NCI-H2227 (cell line): ENCODE data around the gene ALK.

Experiments used
- DNase-seq: peaks from one replicate; lab custom pipeline; 2025; ENCODE audit not compliant: unreplicated experiment; lab: John Stamatoyannopoulos, UW

Gene ALK

DNA sequence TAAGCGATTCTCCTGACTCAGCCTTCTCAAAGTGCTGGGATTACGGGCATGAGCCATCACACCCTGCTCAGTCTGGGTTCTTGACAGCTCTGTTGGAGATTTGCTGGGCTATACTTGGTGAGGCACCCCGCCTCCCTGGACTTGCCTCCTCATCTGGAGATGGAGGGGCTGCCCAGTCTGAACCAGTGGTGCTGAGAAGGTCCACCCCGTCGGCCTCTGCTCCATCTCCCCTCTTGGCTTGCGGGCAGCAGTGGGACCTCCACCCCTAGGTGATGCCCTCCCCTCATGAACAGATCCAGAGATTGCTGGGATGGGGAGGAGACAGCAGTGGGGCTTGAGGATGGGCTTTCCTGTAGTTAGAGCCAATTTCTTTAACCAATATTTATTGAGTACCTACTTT, 685.3 kb downstream of the ALK start:
- no peak for DNase-seq

DNA sequence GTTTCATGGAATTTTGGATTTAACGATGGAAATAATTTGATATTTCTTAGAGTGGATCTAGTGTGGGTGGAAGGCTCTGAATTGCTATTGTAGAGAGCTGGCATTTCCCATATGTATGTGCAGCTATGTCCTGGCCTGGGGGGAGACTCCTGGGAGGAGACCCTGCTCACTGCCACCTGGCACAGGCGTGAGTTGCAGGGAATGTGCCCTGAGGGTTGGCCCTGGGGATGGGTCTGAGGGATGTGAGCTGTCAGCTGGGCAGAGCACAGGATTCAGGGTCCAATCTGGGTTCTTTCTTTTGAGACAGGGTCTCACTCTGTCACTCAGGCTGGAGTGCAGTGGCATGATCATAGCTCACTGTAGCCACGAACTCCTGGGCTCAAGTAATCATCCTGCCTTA, 686.0 kb downstream of the ALK start:
- no peak for DNase-seq

DNA sequence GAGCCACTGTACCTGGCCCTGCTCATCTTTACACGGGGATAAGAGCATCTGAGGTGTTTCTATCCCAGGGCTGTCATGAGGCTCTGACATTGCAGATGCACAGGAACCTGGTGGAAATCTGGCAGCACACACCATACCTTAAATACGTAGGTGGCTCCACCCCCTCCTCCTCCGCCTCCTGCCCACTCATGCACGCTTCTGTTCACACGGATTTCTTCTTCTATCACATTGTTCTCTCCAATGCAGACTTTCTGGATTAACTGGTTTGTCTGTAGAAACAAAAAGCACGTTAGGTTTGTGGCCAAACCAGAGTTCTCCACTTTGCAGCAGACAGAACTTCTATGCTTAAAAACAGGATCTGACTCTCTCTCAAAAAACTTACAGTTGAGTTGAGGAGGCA, 688.0 kb downstream of the ALK start:
- DNase-seq = no peak

GRCh38 chr2:29232041-29232440, 689.3 kb downstream of the ALK start:
- DNase-seq = no peak

DNA sequence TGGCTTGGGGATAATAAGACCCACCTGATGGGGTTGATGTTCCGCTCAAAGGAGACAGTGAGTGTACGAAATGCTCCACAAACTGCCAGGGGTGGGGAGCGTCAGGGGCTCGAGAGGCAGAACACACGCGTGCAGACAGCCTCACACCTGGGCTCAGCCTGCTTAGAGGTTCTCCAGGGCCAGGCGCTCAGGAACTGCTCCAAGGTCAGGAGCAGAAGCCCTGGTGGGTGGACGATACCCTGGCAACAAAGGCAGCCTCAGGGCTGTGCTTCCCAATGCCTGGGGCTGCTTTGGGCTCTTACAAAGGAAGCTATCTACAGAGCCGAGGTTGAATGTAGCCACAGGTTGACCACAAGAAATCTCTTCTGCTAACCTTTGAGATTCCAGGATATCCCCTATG, 691.7 kb downstream of the ALK start:
- no peak for DNase-seq

- DNase-seq = no peak
Measured at GRCh38 chr2:29228947-29229346, 692.4 kb downstream of the ALK start.

DNA sequence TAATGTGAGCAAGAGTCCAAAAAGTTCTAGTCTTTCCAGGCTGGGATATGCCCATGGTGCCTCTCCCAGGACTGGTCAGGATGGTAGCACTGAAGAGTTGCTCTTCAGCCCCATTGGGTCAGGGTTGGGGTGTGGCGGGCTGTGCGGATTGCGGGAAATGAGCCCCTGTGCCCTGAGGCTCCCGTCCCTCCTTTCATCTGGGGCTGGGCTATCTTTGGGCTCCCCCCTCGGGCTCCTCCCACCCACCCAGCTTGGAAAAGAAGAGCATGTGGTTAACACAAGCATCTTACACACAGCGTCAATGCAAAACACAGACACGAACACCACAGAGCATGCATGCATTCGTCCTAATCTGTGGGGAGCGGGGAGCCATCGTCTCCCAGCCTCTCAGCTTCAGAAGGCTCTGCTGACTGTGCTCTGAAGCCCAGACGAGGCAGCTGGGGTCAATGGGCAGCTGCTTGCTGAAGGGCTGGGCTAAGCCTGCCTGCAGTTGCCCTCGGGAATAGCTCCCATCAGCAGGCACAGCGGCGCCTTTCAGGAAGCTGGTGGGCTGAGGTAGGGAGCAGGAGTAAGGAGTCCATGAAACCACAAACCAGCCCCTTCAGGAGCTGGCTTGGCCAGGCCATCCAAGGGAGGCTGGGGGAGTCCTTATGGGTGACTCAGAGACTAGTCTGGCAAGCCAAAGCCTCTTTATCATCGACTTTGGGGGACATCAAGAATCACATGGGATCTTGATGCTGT, 693.3 kb downstream of the ALK start:
- DNase-seq = no peak

DNA sequence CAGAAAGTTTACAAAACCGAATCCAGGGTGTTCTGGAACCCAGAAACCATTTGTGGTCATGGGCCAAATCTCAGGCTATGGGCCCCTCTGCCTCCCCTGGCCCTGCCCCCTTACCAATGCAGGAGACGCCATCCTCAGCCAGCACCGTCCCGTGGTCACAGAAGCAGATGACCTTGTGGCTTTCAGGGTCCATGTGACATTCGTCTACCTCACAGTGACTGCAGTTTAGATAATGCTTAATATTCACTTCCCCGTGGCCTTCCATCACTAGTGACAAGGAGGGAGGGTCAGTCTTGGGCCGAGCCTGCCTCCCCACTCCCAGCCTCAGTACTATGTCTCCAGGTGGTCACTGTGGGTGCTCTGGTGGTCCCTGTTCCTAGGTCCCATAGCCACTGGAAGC, 694.6 kb downstream of the ALK start:
- no peak for DNase-seq

GRCh38 chr2:29226375-29226774, 695.0 kb downstream of the ALK start:
- no peak for DNase-seq

DNA sequence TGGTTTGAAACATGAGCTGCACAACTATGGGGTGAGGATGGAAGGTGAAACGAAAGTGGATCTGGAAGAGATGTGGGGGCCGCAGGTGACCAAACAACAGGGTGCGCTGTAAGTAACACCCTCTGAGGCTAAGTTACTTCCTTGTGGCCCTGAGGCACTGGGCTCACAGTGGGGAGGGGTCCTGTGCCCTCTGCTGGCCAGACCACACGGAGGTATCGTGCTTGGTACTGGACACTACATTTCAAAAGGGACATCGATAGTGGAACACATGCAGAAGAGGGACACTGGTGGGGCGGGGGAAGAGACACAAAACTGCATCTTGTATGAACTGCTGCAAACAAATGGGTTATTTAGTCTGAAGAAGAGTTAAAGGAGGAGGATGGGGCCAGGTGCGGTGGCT, 695.6 kb downstream of the ALK start:
- no peak for DNase-seq

- DNase-seq = no peak
Measured at GRCh38 chr2:29224693-29225551, 696.5 kb downstream of the ALK start.

GRCh38 chr2:29223851-29224692, 697.3 kb downstream of the ALK start:
- DNase-seq = no peak

- no peak for DNase-seq
Measured at GRCh38 chr2:29223257-29223656, 698.1 kb downstream of the ALK start.

- no peak for DNase-seq
Measured at GRCh38 chr2:29222381-29223179, 698.8 kb downstream of the ALK start.

DNA sequence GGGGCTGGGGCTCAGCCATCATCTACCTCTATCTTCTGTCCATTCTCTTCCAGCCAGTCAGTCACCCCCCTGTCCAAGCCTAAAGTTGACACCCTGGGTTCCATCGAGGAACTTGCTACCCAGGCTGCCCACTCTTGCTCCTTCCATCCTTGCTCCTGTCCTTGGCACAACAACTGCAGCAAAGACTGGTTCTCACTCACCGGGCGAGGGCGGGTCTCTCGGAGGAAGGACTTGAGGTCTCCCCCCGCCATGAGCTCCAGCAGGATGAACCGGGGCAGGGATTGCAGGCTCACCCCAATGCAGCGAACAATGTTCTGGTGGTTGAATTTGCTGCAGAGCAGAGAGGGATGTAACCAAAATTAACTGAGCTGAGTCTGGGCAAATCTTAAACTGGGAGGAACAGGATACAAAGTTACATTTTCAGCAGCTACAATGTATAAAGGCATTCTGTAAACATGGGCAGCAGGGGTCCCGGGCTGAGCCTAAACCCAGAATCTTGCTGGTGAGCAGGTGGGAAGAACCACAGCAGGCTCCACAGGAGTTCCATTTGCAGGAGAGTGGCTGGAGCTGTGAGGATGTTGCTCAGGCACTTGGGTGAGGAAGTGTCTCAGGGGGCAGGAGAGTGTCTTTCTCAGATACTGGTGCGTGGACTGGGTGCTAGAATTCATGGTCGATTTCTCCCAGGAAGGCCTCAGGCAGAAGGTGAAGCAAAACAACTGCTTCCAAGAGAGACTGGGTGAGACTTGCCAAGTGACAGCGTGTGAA, 700.7 kb downstream of the ALK start:
- no peak for DNase-seq

- DNase-seq = no peak
Measured at GRCh38 chr2:29219374-29219773, 702.0 kb downstream of the ALK start.

- DNase-seq = no peak
Measured at GRCh38 chr2:29218550-29219125, 702.7 kb downstream of the ALK start.

- DNase-seq = no peak
Measured at GRCh38 chr2:29218071-29218470, 703.3 kb downstream of the ALK start.

GRCh38 chr2:29216609-29216909, 704.8 kb downstream of the ALK start:
- no peak for DNase-seq
